Thyroid gland (tissue), 4 donors: ENCODE results near the gene RPL36.

Experiments used
- CTCF ChIP-seq, 6 experiments: fragments of 200-600 bp in 3 of 6; fragments of 450-650 bp in 3 of 6; sonication (generic) in 3 of 6; IDR thresholded peaks; one replicate each; pipeline ENCODE4 v1.5.1; 2016 to 2019; ENCODE audit warnings: antibody characterized with exemption in 6 of 6, mild to moderate bottlenecking in 2 of 6, inconsistent platforms in 1 of 6, moderate library complexity in 1 of 6
- POLR2A ChIP-seq, 2 donors: fragments of 450-650 bp; IDR thresholded peaks; one replicate each; pipeline ENCODE4 v1.6.1; 2017; ENCODE audit warnings: antibody characterized with exemption in 2 of 2, mild to moderate bottlenecking in 2 of 2, moderate library complexity in 1 of 2

- no peak for TF ChIP-seq POLR2A (IDR thresholded peaks at IDR 0.05)
- TF ChIP-seq CTCF (IDR thresholded peaks at IDR 0.05): no peak
Measured at GRCh38 chr19:5684694-5685430, 5.2 kb upstream of the RPL36 start.
